ENCODE results near the gene TCN1. TPM values are rescaled to one million over a fixed set of nuclear protein-coding genes. Genes with fewer than 3 reads are reported as not detected.
"Not testable (repeated sequence)": the region's sequence is repeated elsewhere in the genome, so short reads cannot be mapped to it uniquely, and the experiment has no call there.

TCN1 gene
- total RNA-seq, 2 experiments from 2014 or later: not detected

GRCh38 chr11:59822989-59823566, 43.2 kb downstream of the TCN1 start:
- no peaks in the 10 kb centered on the region for H3K9me3 Mint-ChIP-seq
- DNase-seq (peak in 5 of 14 experiments; percentile 2 to 69 (median 57)), ATAC-seq (ENCODE audit: poor library complexity) (peak; percentile 57)
- H3K36me3 ChIP-seq (ENCODE audit: insufficient read depth, low read length): no peaks in the 10 kb centered on the region
- H3K9me3 ChIP-seq (ENCODE audit: control insufficient read depth in 1 of 2, insufficient read depth in 1 of 2, low read length in 2 of 2): no peaks in the 10 kb centered on the region
- ChIA-PET POLR2A (no interaction called here), CTCF (interaction anchor here (0.6 to 1.2 kb wide), 3 partner anchors 9 to 37 kb away, joined by 3 to 4 read pairs (median 4); partner anchors contain the start of gene MRPL16)
- no peak overlapping the region for H3K27ac Mint-ChIP-seq
- peaks cover 8% of the 10 kb centered on the region for H3K4me1 ChIP-seq (ENCODE audit: insufficient read depth, low read length)
- no peaks in the 10 kb centered on the region for H3K27me3 ChIP-seq (ENCODE audit: control insufficient read depth in 1 of 2, insufficient read depth in 2 of 2, low read length in 2 of 2)
- peaks cover 10% of the 10 kb centered on the region for H3K4me1 Mint-ChIP-seq (ENCODE audit: low read depth)
- intact Hi-C loops (cut with DNase I, micrococcal nuclease): loop anchor here (1.0 to 5.0 kb wide), 5 partner anchors 308 to 430 kb away; no protein-coding TSS in a partner anchor
- no peak overlapping the region for H3K4me3 Mint-ChIP-seq
- peak; percentile 49 for TF ChIP-seq CTCF (IDR thresholded peaks at IDR 0.05)
- no peaks in the 10 kb centered on the region for H3K36me3 Mint-ChIP-seq (ENCODE audit: low read depth)
- H3K27ac ChIP-seq (ENCODE audit: low read depth in 1 of 2, low read length in 2 of 2): no peak overlapping the region
- peaks cover 4% of the 10 kb centered on the region for H3K27me3 Mint-ChIP-seq
- no peak overlapping the region for H3K4me3 ChIP-seq (ENCODE audit: low read length)

- Mint-ChIP-seq H3K9me3 (peaks cover 3% of the 10 kb centered on the region), H3K27ac (peak overlapping the region; percentile 0), H3K4me3 (no peak overlapping the region), H3K4me1 (ENCODE audit: low read depth) (peaks cover 17% of the 10 kb centered on the region), H3K27me3 (peaks cover 3% of the 10 kb centered on the region), H3K36me3 (ENCODE audit: low read depth) (no peaks in the 10 kb centered on the region)
- CTCF ChIA-PET: no interaction called here
- Histone ChIP-seq H3K27me3 (ENCODE audit: control insufficient read depth in 1 of 2, insufficient read depth in 2 of 2, low read length in 2 of 2) (no peaks in the 10 kb centered on the region), H3K27ac (ENCODE audit: low read depth in 1 of 2, low read length in 2 of 2) (no peak overlapping the region), H3K36me3 (ENCODE audit: insufficient read depth, low read length) (no peaks in the 10 kb centered on the region), H3K9me3 (ENCODE audit: control insufficient read depth in 1 of 2, insufficient read depth in 1 of 2, low read length in 2 of 2) (no peaks in the 10 kb centered on the region), H3K4me1 (ENCODE audit: insufficient read depth, low read length) (peaks cover 10% of the 10 kb centered on the region), H3K4me3 (ENCODE audit: low read length) (no peak overlapping the region)
- intact Hi-C loops (cut with DNase I, micrococcal nuclease): loop anchor here in 1 of 2 experiments (10.0 kb wide), 2 partner anchors 124 to 254 kb away; no protein-coding TSS in a partner anchor
- POLR2A ChIA-PET: no interaction called here
- ATAC-seq (ENCODE audit: poor library complexity) (no peak), DNase-seq (no peak)
- TF ChIP-seq CTCF (IDR thresholded peaks at IDR 0.05): no peak
Measured at GRCh38 chr11:59818572-59818971, 47.7 kb downstream of the TCN1 start.

- H3K27ac ChIP-seq (ENCODE audit: low read depth in 1 of 2, low read length in 2 of 2); H3K4me3 ChIP-seq (ENCODE audit: low read length); H3K27ac Mint-ChIP-seq; H3K9me3 ChIP-seq (ENCODE audit: control insufficient read depth in 1 of 2, insufficient read depth in 1 of 2, low read length in 2 of 2); H3K9me3 Mint-ChIP-seq; H3K27me3 Mint-ChIP-seq; H3K27me3 ChIP-seq (ENCODE audit: control insufficient read depth in 1 of 2, insufficient read depth in 2 of 2, low read length in 2 of 2); H3K4me3 Mint-ChIP-seq; ATAC-seq (ENCODE audit: poor library complexity); POLR2A ChIA-PET; H3K36me3 ChIP-seq (ENCODE audit: insufficient read depth, low read length); DNase-seq; H3K36me3 Mint-ChIP-seq (ENCODE audit: low read depth); CTCF ChIA-PET: not testable (repeated sequence)
- intact Hi-C loops (cut with DNase I, micrococcal nuclease): loop anchor here in 1 of 2 experiments (10.0 kb wide), 2 partner anchors 122 to 252 kb away; no protein-coding TSS in a partner anchor
- H3K4me1 ChIP-seq (ENCODE audit: insufficient read depth, low read length): peaks cover 13% of the 10 kb centered on the region
- H3K4me1 Mint-ChIP-seq (ENCODE audit: low read depth): peaks cover 19% of the 10 kb centered on the region
Measured at GRCh38 chr11:59816434-59816833, 49.9 kb downstream of the TCN1 start.
